Middle frontal gyrus (tissue), 1 donor: ENCODE data around the gene PTH1R.

ENCODE experiments used
- DNase-seq: peaks from one replicate; pipeline ENCODE4 v3.0.0-alpha.2; 2015; ENCODE audit warnings: low spot score; ENCODE audit errors: extremely low spot score

PTH1R gene

DNA sequence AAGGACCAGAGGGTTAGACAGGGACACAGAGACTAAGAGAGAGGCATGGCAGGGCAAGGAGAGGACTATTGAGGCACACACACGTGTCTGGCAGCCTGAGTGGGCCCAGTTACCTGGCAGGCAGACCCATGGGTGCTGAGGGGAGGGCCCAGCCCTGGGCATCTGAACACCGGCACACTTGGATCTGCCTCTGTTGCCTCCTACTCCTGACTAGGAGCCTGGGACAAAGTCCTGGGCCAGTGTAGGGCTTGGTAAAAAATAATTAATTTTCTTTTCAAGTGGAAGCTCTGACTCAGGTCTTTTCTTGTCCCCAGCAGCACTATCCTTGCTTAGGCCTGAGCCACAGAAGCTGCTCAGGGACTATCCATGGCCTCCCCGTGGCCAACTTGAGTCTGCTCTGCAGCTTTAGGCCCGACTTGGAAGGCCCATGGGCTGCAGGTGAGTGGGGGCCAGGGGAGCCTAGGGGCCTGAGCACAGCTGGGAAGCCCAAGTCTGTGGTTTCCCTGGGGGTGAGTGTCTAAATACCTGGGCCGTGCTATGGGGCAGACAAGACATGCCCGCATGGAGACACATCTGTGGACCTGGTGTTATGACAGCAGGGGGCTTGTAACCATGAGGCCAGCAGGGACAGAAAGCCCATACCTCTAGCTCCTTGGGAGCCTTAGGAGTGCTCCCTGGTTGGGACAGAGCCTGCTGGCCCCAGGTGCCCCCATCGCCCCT, at the start of gene PTH1R:
Gene PTH1R (plus strand): TSS at position 316 of the 720 bp plus-strand sequence. CDS start 5,839 bp downstream, outside the sequence.
- no peak for DNase-seq

DNA sequence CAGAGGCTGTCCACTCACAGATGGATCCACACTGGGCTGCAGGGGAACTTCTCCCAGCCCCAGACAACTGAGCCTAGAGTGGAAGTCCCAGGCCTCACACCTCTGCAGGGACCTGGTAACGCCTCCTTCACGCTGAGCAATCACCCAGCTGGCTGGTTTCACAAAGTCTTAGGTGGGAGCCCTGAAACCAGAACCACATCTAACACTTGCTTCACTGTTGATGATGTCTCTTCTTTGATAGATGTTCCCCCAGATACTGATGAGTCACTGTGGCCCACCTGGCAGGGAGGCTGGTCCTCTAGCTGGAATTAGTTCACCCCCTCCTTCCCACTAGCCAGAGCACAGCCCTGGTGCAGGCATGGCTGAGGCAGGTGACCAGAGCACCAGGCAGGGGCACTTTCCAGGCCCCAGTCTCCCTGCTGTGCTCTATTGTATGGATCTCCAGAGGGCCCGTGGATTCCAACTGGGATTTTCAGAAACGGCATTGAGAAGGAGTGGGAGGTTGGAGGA, 47.8 kb upstream of the PTH1R start:
- DNase-seq: no peak

GRCh38 chr3:46830801-46831200, 46.7 kb upstream of the PTH1R start:
- DNase-seq: no peak

- no peak for DNase-seq
Observed at GRCh38 chr3:46831316-46831715, 46.2 kb upstream of the PTH1R start.

GRCh38 chr3:46831841-46832240, 45.7 kb upstream of the PTH1R start:
- no peak for DNase-seq

- DNase-seq: no peak
Observed at GRCh38 chr3:46833346-46834300, 43.9 kb upstream of the PTH1R start.

- DNase-seq: no peak
Observed at GRCh38 chr3:46835054-46835453, 42.5 kb upstream of the PTH1R start.

DNA sequence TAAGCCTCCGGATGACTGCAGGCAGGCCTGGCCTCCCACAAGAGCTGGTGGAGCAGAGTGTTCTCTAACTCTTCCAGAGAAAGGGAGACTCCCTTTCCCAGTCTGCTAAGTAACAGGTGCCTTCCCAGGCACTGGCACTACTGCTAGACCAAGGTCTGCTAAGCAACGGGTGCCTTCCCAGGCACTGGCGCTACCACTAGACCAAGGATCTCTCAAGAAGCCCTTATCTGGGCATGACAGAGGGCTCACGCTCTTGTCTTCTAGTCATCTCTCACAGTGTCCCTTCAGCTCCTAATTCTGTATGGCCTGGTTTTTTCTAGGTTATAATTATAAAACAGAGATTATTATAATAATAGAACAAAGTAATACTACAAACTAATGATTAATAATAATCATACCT, 42.0 kb upstream of the PTH1R start:
- no peak for DNase-seq

- DNase-seq: no peak
Observed at GRCh38 chr3:46838301-46838700, 39.2 kb upstream of the PTH1R start.

DNA sequence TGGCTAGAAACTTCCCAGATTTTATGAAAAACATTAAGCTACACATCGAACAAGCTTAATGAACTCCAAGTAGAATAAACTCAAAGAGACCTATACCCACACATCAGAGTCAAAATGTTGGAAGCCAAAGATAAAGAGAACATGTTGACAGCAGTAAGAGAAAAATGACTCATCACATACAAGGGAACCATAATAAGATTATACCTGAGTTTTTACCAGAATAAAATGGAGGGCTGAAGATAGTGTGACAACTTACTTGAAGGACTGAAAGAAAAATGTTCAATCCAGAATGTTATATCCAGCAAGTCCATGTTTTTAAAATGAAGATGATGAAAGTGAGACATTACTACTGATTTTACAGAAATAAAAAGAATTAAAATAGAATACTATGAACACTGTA, 37.0 kb upstream of the PTH1R start:
- no peak for DNase-seq

DNA sequence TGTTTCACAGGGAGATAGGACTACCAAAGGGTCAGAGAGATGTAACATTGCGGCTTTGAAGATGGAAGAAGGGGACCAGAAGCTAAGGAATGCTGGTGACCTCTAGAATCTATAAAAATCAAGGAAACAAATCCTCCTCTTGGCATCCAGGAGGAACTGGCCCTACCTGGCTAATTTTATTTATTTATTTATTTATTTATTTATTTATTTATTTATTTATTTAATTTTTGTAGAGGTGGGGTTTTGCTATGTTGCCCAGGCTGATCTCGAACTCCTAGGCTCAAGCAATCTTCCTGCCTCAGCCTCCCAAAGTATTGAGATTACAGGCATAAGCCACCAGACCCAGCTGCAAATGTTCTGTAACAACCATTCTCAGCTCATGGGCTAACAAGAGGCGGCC, 34.0 kb upstream of the PTH1R start:
- no peak for DNase-seq

DNA sequence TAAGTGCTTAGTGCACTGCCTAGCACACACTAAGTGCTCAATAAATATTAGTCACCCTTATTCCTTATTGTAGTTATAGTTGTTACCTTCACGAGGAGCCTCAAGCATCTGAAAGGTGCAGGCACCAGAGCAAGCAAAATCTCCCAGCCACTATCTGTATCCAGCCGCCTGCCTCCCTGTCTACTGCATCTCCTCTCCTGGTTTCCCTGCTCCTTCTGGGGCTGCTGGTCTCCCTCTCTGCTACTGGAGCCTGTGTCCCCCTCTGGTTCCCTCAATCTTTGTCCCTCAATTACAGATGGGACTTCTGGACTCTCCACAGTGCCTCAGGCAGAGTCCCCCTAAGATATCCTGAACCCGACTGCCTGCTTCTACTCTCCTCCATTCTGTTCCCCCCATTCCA, 33.1 kb upstream of the PTH1R start:
- DNase-seq: no peak

DNA sequence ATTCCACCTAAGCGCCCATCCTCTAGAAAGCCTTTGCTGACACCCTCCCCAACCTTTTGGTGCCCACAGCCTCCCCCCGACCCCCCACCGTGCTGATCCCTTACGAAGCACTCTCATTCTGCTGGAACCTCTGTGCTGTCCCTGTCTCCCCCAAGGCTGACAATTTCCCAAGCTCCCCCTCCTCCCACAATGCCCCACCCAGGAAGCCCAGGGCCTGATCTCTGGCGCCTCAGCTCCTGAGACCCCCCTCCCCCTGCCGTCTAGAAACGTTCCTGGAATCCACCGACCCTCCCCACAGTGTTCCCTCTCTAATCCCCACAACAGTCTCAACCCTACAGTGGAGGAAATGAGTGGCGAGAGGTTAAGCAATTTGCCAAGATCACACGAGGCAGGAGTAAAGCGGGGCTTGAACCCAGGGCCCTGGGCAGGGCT, 32.6 kb upstream of the PTH1R start:
- DNase-seq: no peak

GRCh38 chr3:46845397-46845859, 32.1 kb upstream of the PTH1R start:
- no peak for DNase-seq

- peak; percentile 20 for DNase-seq
Observed at GRCh38 chr3:46845860-46846623, 31.5 kb upstream of the PTH1R start.

- DNase-seq: no peak
Observed at GRCh38 chr3:46846624-46847542, 30.6 kb upstream of the PTH1R start.

DNA sequence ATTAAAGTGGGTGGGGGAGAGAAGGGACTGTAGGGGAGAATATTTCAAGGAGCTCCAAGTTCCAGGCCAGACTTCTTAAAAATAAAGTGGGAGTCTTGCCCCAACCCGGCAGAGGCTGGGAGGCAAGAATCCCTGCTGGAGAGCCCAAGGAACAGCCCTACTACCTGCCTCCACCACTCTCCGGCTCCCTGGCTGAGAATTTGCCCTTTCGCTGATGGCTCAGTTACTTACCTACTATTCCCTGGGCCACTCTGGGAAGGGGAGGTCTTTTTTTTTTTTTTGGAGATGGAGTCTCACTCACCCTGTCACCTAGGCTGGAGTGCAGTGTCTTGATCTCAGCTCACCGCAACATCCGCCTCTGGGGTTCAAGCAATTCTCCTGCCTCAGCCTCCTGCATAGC, 29.8 kb upstream of the PTH1R start:
- DNase-seq: no peak

GRCh38 chr3:46848271-46849044, 29.1 kb upstream of the PTH1R start:
- no peak for DNase-seq

- no peak for DNase-seq
Observed at GRCh38 chr3:46849045-46849631, 28.4 kb upstream of the PTH1R start.
